NCI-H1694 (cell line): ENCODE measurements around the gene OGN.
"Not testable (repeated sequence)": the region's sequence is repeated elsewhere in the genome, so short reads cannot be mapped to it uniquely, and the experiment has no call there.

ENCODE experiments used
- DNase-seq: peaks from one replicate; lab custom pipeline; 2025; lab: John Stamatoyannopoulos, UW

OGN gene

GRCh38 chr9:92404042-92404836 lies at the start of gene OGN:
Gene OGN, minus strand, starts transcription at chr9:92404578. Its CDS starts 1,171 bp downstream, at chr9:92403407.
- no peak for DNase-seq

- no peak for DNase-seq
Measured at GRCh38 chr9:92446536-92446935, 42.2 kb upstream of the OGN start.

GRCh38 chr9:92444841-92445240 lies 40.5 kb upstream of the OGN start:
- DNase-seq, result peak; percentile 55

GRCh38 chr9:92440751-92441046 lies 36.3 kb upstream of the OGN start:
- DNase-seq, result no peak

- DNase-seq, result no peak
Measured at GRCh38 chr9:92439921-92440750, 35.8 kb upstream of the OGN start.

- DNase-seq, result no peak
Measured at GRCh38 chr9:92438900-92439526, 34.6 kb upstream of the OGN start.

- no peak for DNase-seq
Measured at GRCh38 chr9:92435263-92435662, 30.9 kb upstream of the OGN start.

- DNase-seq, result no peak
Measured at GRCh38 chr9:92432972-92433548, 28.7 kb upstream of the OGN start.

GRCh38 chr9:92432350-92432749 lies 28.0 kb upstream of the OGN start:
- DNase-seq, result no peak

GRCh38 chr9:92429836-92430235 lies 25.5 kb upstream of the OGN start:
- DNase-seq, result no peak

GRCh38 chr9:92426501-92427145 lies 22.2 kb upstream of the OGN start:
- peak; percentile 50 for DNase-seq

- no peak for DNase-seq
Measured at GRCh38 chr9:92425474-92425873, 21.1 kb upstream of the OGN start.

GRCh38 chr9:92424340-92424739 lies 20.0 kb upstream of the OGN start, which contains the start of gene OMD:
Gene OMD, minus strand, starts transcription at chr9:92424471. Its CDS starts 6,913 bp downstream, at chr9:92417558.
- DNase-seq, result no peak

- DNase-seq, result no peak
Measured at GRCh38 chr9:92423612-92424011, 19.2 kb upstream of the OGN start.

- no peak for DNase-seq
Measured at GRCh38 chr9:92422611-92423338, 18.4 kb upstream of the OGN start.

GRCh38 chr9:92414566-92414965 lies 10.2 kb upstream of the OGN start:
- no peak for DNase-seq

GRCh38 chr9:92411157-92411556 lies 6.8 kb upstream of the OGN start:
- DNase-seq, result not testable (repeated sequence)

GRCh38 chr9:92408747-92409478 lies 4.5 kb upstream of the OGN start:
- no peak for DNase-seq

- DNase-seq, result no peak
Measured at GRCh38 chr9:92407818-92408217, 3.4 kb upstream of the OGN start.

- no peak for DNase-seq
Measured at GRCh38 chr9:92406477-92406876, 2.1 kb upstream of the OGN start.

- no peak for DNase-seq
Measured at GRCh38 chr9:92405818-92406217, 1.4 kb upstream of the OGN start.
